ENCODE data around the gene IFRD2. TPM values are rescaled to one million over a fixed set of nuclear protein-coding genes. Genes with fewer than 3 reads are reported as not detected.

Gene IFRD2
- total RNA-seq, 1 experiment from 2014 or later: 223 TPM

GRCh38 chr3:50278880-50279224 lies 13.4 kb downstream of the IFRD2 start, which contains the start of gene LSMEM2:
TSS of gene LSMEM2 (plus strand) at chr3:50279087. CDS start at chr3:50279114, 27 bp downstream.
- no peaks in the 10 kb centered on the region for H3K27me3 ChIP-seq (ENCODE audit: low read length)
- ChIA-PET CTCF (no interaction called here), POLR2A (ENCODE audit: unreplicated experiment) (no interaction called here)
- no peaks in the 10 kb centered on the region for H3K36me3 ChIP-seq (ENCODE audit: low read depth, low read length)
- no peak within 1 kb of the TSS for H3K27ac ChIP-seq (ENCODE audit: low read length)
- H2AFZ ChIP-seq (ENCODE audit: low read length): no peak within 1 kb of the TSS
- DNase-seq: no peak
- intact Hi-C loops (cut with micrococcal nuclease): no loop called here
- no peaks in the 10 kb centered on the region for H3F3A ChIP-seq (ENCODE audit: low read length, unreplicated experiment)
- H3K4me3 ChIP-seq (ENCODE audit: low read length): no peak within 1 kb of the TSS
- no peaks in the 10 kb centered on the region for H3K79me2 ChIP-seq (ENCODE audit: low read length)
- no peaks in the 10 kb centered on the region for H4K20me1 ChIP-seq (ENCODE audit: low read length)
- no peak within 1 kb of the TSS for H3K9ac ChIP-seq (ENCODE audit: low read length)
- no peak within 1 kb of the TSS for H3K4me2 ChIP-seq (ENCODE audit: low read length)
- H3K4me1 ChIP-seq (ENCODE audit: insufficient read depth, low read length): no peaks in the 10 kb centered on the region
- ATAC-seq: no peak
- TF ChIP-seq CTCF (conservative IDR thresholded peaks at IDR 0.05; ENCODE audit: low read depth, low read length): no peak
- TF ChIP-seq EZH2phosphoT487 (IDR thresholded peaks at IDR 0.05; ENCODE audit: borderline replicate concordance, low read length): no peak
- no peak for TF ChIP-seq EZH2 (IDR thresholded peaks at IDR 0.05; ENCODE audit: low read length, unreplicated experiment)
- no peaks in the 10 kb centered on the region for H3K9me3 ChIP-seq (ENCODE audit: low read length)
- BruUV-seq (replicated peaks): no TSS peak
- no peaks in the 10 kb centered on the region for H3K9me2 ChIP-seq (replicated peaks; ENCODE audit: low read length)

GRCh38 chr3:50278123-50278879 lies 13.9 kb downstream of the IFRD2 start:
- no peaks in the 10 kb centered on the region for H3K27me3 ChIP-seq (ENCODE audit: low read length)
- no TSS peak for BruUV-seq (replicated peaks)
- ATAC-seq (no peak), DNase-seq (no peak)
- H3K27ac ChIP-seq (ENCODE audit: low read length): no peak overlapping the region
- no peaks in the 10 kb centered on the region for H3F3A ChIP-seq (ENCODE audit: low read length, unreplicated experiment)
- H3K4me1 ChIP-seq (ENCODE audit: insufficient read depth, low read length): peaks cover under 1% of the 10 kb centered on the region; the same call in 1 of the 2 replicates
- CTCF ChIA-PET: no interaction called here
- H3K9me3 ChIP-seq (ENCODE audit: low read length): no peaks in the 10 kb centered on the region
- H3K9ac ChIP-seq (ENCODE audit: low read length): no peak overlapping the region
- H3K36me3 ChIP-seq (ENCODE audit: low read depth, low read length): no peaks in the 10 kb centered on the region
- intact Hi-C loops (cut with micrococcal nuclease): no loop called here
- H3K9me2 ChIP-seq (replicated peaks; ENCODE audit: low read length): no peaks in the 10 kb centered on the region
- no peak for TF ChIP-seq EZH2phosphoT487 (IDR thresholded peaks at IDR 0.05; ENCODE audit: borderline replicate concordance, low read length)
- no peaks in the 10 kb centered on the region for H4K20me1 ChIP-seq (ENCODE audit: low read length)
- POLR2A ChIA-PET (ENCODE audit: unreplicated experiment): no interaction called here
- no peak overlapping the region for H3K4me3 ChIP-seq (ENCODE audit: low read length)
- H3K4me2 ChIP-seq (ENCODE audit: low read length): no peak overlapping the region
- H2AFZ ChIP-seq (ENCODE audit: low read length): no peak overlapping the region
- no peaks in the 10 kb centered on the region for H3K79me2 ChIP-seq (ENCODE audit: low read length)

GRCh38 chr3:50276762-50277101 lies 15.5 kb downstream of the IFRD2 start:
- Histone ChIP-seq H3K27me3 (ENCODE audit: low read length) (no peaks in the 10 kb centered on the region), H3K79me2 (ENCODE audit: low read length) (no peaks in the 10 kb centered on the region), H3K36me3 (ENCODE audit: low read depth, low read length) (no peaks in the 10 kb centered on the region), H3K4me1 (ENCODE audit: insufficient read depth, low read length) (peaks cover 4% of the 10 kb centered on the region; the same call in 1 of the 2 replicates), H2AFZ (ENCODE audit: low read length) (no peak overlapping the region), H3K4me3 (ENCODE audit: low read length) (no peak overlapping the region), H3K9ac (ENCODE audit: low read length) (no peak overlapping the region), H3K9me2 (replicated peaks; ENCODE audit: low read length) (no peaks in the 10 kb centered on the region), H3F3A (ENCODE audit: low read length, unreplicated experiment) (no peaks in the 10 kb centered on the region), H3K9me3 (ENCODE audit: low read length) (no peaks in the 10 kb centered on the region), H3K4me2 (ENCODE audit: low read length) (no peak overlapping the region), H4K20me1 (ENCODE audit: low read length) (no peaks in the 10 kb centered on the region), H3K27ac (ENCODE audit: low read length) (no peak overlapping the region)
- intact Hi-C loops (cut with micrococcal nuclease): no loop called here
- DNase-seq (no peak), ATAC-seq (no peak)
- POLR2A ChIA-PET (ENCODE audit: unreplicated experiment): interaction anchor here (0.5 to 0.6 kb wide), 2 partner anchors 29 to 98 kb away, joined by 3 to 10 read pairs; no protein-coding TSS in a partner anchor
- no peak for TF ChIP-seq EZH2 (IDR thresholded peaks at IDR 0.05; ENCODE audit: low read length, unreplicated experiment)
- no TSS peak for BruUV-seq (replicated peaks)
- CTCF ChIA-PET: interaction anchor here (0.6 kb wide), 1 partner anchor 41 kb away, joined by 3 read pairs; no protein-coding TSS in a partner anchor
